Calu3 (cell line): ENCODE measurements around the gene CDH2. TPM values are rescaled to one million over a fixed set of nuclear protein-coding genes. Genes with fewer than 3 reads are reported as not detected.
"Not testable (repeated sequence)": the region's sequence is repeated elsewhere in the genome, so short reads cannot be mapped to it uniquely, and the experiment has no call there.

Source experiments
- BruUV-seq: library from RNA; stranded (reverse); fragments of 400-500 nt; replicated peaks from 2 replicates; lab custom pipeline; 2021; lab: Mats Ljungman, UMichigan
- CTCF ChIA-PET: fragments of 300-600 bp; sonication (Branson Sonifier 250); formaldehyde crosslinking; loops from one replicate; lab custom pipeline; 2022; ENCODE audit warnings: antibody characterized with exemption; lab: Charles Lee
- DNase-seq: peaks from one replicate; pipeline ENCODE4 v3.0.0; 2022
- H3K27ac Mint-ChIP-seq: one replicate; pipeline ENCODE4 v1.8.0; 2022; ENCODE audit warnings: mixed read lengths; ENCODE audit not compliant: unreplicated experiment
- H3K27me3 Mint-ChIP-seq: one replicate; pipeline ENCODE4 v1.8.0; 2022; ENCODE audit warnings: mixed read lengths; ENCODE audit not compliant: unreplicated experiment
- H3K36me3 Mint-ChIP-seq: one replicate; pipeline ENCODE4 v1.8.0; 2022; ENCODE audit warnings: mild to moderate bottlenecking, moderate library complexity, mixed read lengths; ENCODE audit not compliant: insufficient read depth, unreplicated experiment
- H3K4me1 Mint-ChIP-seq: one replicate; pipeline ENCODE4 v1.8.0; 2022; ENCODE audit warnings: mild to moderate bottlenecking, low read depth, mixed read lengths; ENCODE audit not compliant: unreplicated experiment
- H3K4me3 Mint-ChIP-seq: one replicate; pipeline ENCODE4 v1.8.0; 2022; ENCODE audit warnings: mild to moderate bottlenecking, low read depth, moderate library complexity, mixed read lengths; ENCODE audit not compliant: unreplicated experiment
- H3K9me3 Mint-ChIP-seq: one replicate; pipeline ENCODE4 v1.8.0; 2022; ENCODE audit warnings: low read depth, mixed read lengths; ENCODE audit not compliant: unreplicated experiment
- CTCF ChIP-seq: fragments of 200-600 bp; IDR thresholded peaks from one replicate; pipeline ENCODE4 v1.8.0; 2022; ENCODE audit warnings: antibody characterized with exemption; ENCODE audit not compliant: unreplicated experiment
- intact Hi-C: fragments of 100-400 bp; cut with micrococcal nuclease; formaldehyde crosslinking; loops from one replicate; pipeline ENCODE4 v1.10.0; 2022; ENCODE audit not compliant: unreplicated experiment
- total RNA-seq: library from RNA; stranded (reverse); gene quantifications from 2 replicates; pipeline ENCODE4 v1.2.3, GENCODE V29; 2022

CDH2 gene
- total RNA-seq, 1 experiment from 2014 or later: 2.3 TPM

GRCh38 chr18:27920836-27921235, 256.1 kb downstream of the CDH2 start:
- H3K36me3 Mint-ChIP-seq: peaks cover 13% of the 10 kb centered on the region
- no peaks in the 10 kb centered on the region for H3K9me3 Mint-ChIP-seq
- H3K4me3 Mint-ChIP-seq: no peak overlapping the region
- H3K27me3 Mint-ChIP-seq: no peaks in the 10 kb centered on the region
- no peak for DNase-seq
- intact Hi-C loops: loop anchor here (5.0 kb wide), 1 partner anchor 186 kb away; no protein-coding TSS in a partner anchor
- no peak overlapping the region for H3K27ac Mint-ChIP-seq
- CTCF ChIA-PET: no interaction called here
- BruUV-seq: no TSS peak
- H3K4me1 Mint-ChIP-seq: peaks cover 14% of the 10 kb centered on the region
- TF ChIP-seq CTCF: no peak

GRCh38 chr18:27906189-27906588, 270.7 kb downstream of the CDH2 start:
- H3K4me3 Mint-ChIP-seq, H3K27me3 Mint-ChIP-seq, CTCF ChIA-PET, BruUV-seq, intact Hi-C loops, H3K27ac Mint-ChIP-seq, DNase-seq, H3K4me1 Mint-ChIP-seq, H3K36me3 Mint-ChIP-seq: not testable (repeated sequence)
- peaks cover 12% of the 10 kb centered on the region for H3K9me3 Mint-ChIP-seq

GRCh38 chr18:27903906-27904305, 273.0 kb downstream of the CDH2 start:
- Mint-ChIP-seq H3K36me3 (no peaks in the 10 kb centered on the region), H3K27ac (no peak overlapping the region), H3K4me1 (no peaks in the 10 kb centered on the region), H3K9me3 (peaks cover 8% of the 10 kb centered on the region), H3K4me3 (no peak overlapping the region), H3K27me3 (no peaks in the 10 kb centered on the region)
- TF ChIP-seq CTCF: no peak
- DNase-seq: no peak
- intact Hi-C loops: no loop called here
- no TSS peak for BruUV-seq
- CTCF ChIA-PET: no interaction called here

- CTCF ChIA-PET: no interaction called here
- DNase-seq: no peak
- H3K9me3 Mint-ChIP-seq: peaks cover 3% of the 10 kb centered on the region
- no TSS peak for BruUV-seq
- no peaks in the 10 kb centered on the region for H3K4me1 Mint-ChIP-seq
- TF ChIP-seq CTCF: no peak
- H3K27ac Mint-ChIP-seq: no peak overlapping the region
- intact Hi-C loops: no loop called here
- H3K4me3 Mint-ChIP-seq: no peak overlapping the region
- no peaks in the 10 kb centered on the region for H3K27me3 Mint-ChIP-seq
- H3K36me3 Mint-ChIP-seq: no peaks in the 10 kb centered on the region
Measured at GRCh38 chr18:27901424-27902226, 275.3 kb downstream of the CDH2 start.
